K562 (cell line): Measurements from ENCODE around the gene SCN7A. TPM values are rescaled to one million over a fixed set of nuclear protein-coding genes. Genes with fewer than 3 reads are reported as not detected.

Experiments used
- ATAC-seq: fragments of 200-7000 bp; cut with Tn5 transposase; 3 replicates; pipeline ENCODE4 v1.9.1; 2020; ENCODE audit warnings: moderate library complexity
- BruUV-seq: library from RNA; stranded (reverse); fragments of 400-500 nt; replicated peaks from 2 replicates; lab custom pipeline; 2021; lab: Mats Ljungman, UMichigan
- CTCF ChIA-PET: fragments of 300-600 bp; formaldehyde crosslinking; extraction: SDS; loops from one replicate; lab custom pipeline; 2021; ENCODE audit warnings: low intra/inter-chr PET ratio; lab: Yijun Ruan, JAX
- POLR2A ChIA-PET: fragments of 300-600, 350-650 bp; sonication (Branson Sonifier 250); formaldehyde crosslinking; extraction: SDS; loops from one replicate; lab custom pipeline; 2021; ENCODE audit warnings: antibody characterized with exemption, inconsistent platforms; lab: Yijun Ruan, JAX
- DNase-seq, 4 experiments: peaks; one replicate each; pipeline versions ENCODE4 v3.0.0 to v3.0.0-alpha.2; 2011 to 2018; ENCODE audit warnings: low spot score in 3 of 4, mixed read lengths in 3 of 4; ENCODE audit errors: extremely low read depth in 1 of 4
- FAIRE-seq: peaks from 2 replicates; lab custom pipeline; 2011; peaks lifted over from hg19 to GRCh38; lab: Jason Lieb, UNC
- H2AFZ ChIP-seq: 2 replicates; pipeline ENCODE4 v1.6.0; 2011; ENCODE audit warnings: low read depth, low read length, control low read depth, inconsistent platforms
- H3K27ac ChIP-seq: fragments of 200-600 bp; 3 replicates; pipeline ENCODE4 v1.8.0; 2011; ENCODE audit warnings: low read depth, mild to moderate bottlenecking, control low read depth, inconsistent platforms, low read length, moderate library complexity, mixed read lengths; ENCODE audit errors: extremely low read depth
- H3K27me3 ChIP-seq, 2 experiments: fragments of 300-600 bp in 1 of 2; 2 replicates in 1 of 2; 3 replicates in 1 of 2; pipeline versions ENCODE4 v1.6.0 to v1.8.0; 2011; ENCODE audit warnings: inconsistent platforms in 2 of 2, low read length in 2 of 2, mild to moderate bottlenecking in 1 of 2, mixed read lengths in 1 of 2, moderate library complexity in 1 of 2; ENCODE audit not compliant: control insufficient read depth in 2 of 2, insufficient read depth in 2 of 2
- H3K36me3 ChIP-seq: fragments of 300-600 bp; 3 replicates; pipeline ENCODE4 v1.8.0; 2011; ENCODE audit warnings: mild to moderate bottlenecking, low read length, inconsistent platforms; ENCODE audit not compliant: control insufficient read depth, insufficient read depth
- H3K4me1 ChIP-seq, 2 experiments: fragments of 200-600 bp in 1 of 2; replicated peaks in 1 of 2; 2 replicates in 1 of 2; 3 replicates in 1 of 2; pipeline versions ENCODE4 v1.5.1 to v1.8.0; 2011; ENCODE audit warnings: inconsistent platforms in 2 of 2, low read length in 2 of 2, mild to moderate bottlenecking in 1 of 2, mixed read lengths in 1 of 2, moderate library complexity in 1 of 2; ENCODE audit not compliant: control insufficient read depth in 2 of 2, insufficient read depth in 2 of 2
- H3K4me2 ChIP-seq: 2 replicates; pipeline ENCODE4 v1.6.1; 2011; ENCODE audit warnings: low read length, control low read depth, inconsistent platforms, mixed read lengths; ENCODE audit not compliant: insufficient read depth
- H3K4me3 ChIP-seq: fragments of 200-600 bp; sonication (generic), shearing (Covaris generic); 2 replicates; pipeline ENCODE4 v1.5.1; 2016; ENCODE audit warnings: control low read depth, inconsistent platforms
- H3K79me2 ChIP-seq: fragments of 200-600 bp; 3 replicates; pipeline ENCODE4 v1.8.0; 2011; ENCODE audit warnings: low read length, inconsistent platforms; ENCODE audit not compliant: control insufficient read depth, insufficient read depth
- H3K9ac ChIP-seq, 2 experiments: 2 replicates each; pipeline versions ENCODE4 v1.6.0 to v1.6.1; 2011; ENCODE audit warnings: low read depth in 2 of 2, low read length in 2 of 2, control low read depth in 1 of 2, inconsistent platforms in 1 of 2, mild to moderate bottlenecking in 1 of 2, mixed read lengths in 1 of 2; ENCODE audit not compliant: insufficient read depth in 1 of 2
- H3K9me1 ChIP-seq: one replicate; pipeline ENCODE4 v1.6.0; 2011; ENCODE audit warnings: inconsistent platforms, mild to moderate bottlenecking, low read length, moderate library complexity; ENCODE audit not compliant: control insufficient read depth, insufficient read depth
- H3K9me3 ChIP-seq: replicated peaks from 2 replicates; pipeline ENCODE4 v1.5.1; 2011; ENCODE audit warnings: low read depth, low read length, inconsistent platforms; ENCODE audit not compliant: control insufficient read depth, insufficient read depth
- H4K20me1 ChIP-seq: replicated peaks from 2 replicates; pipeline ENCODE4 v1.6.1; 2011; ENCODE audit warnings: low read length, inconsistent platforms, mixed read lengths; ENCODE audit not compliant: control insufficient read depth, insufficient read depth
- PHB ChIP-seq: fragments of 250-450 bp; sonication (Bioruptor Pico); IDR thresholded peaks from 2 replicates; pipeline ENCODE4 v1.5.0; 2021
- PHF21A ChIP-seq: fragments of 450-650 bp; IDR thresholded peaks from 2 replicates; pipeline ENCODE4 v1.6.1; 2017; ENCODE audit warnings: low read depth, borderline replicate concordance
- WGBS: fragments of 100-300 bp; shearing (Covaris generic); methylation state at CpG from one replicate; pipeline ENCODE4 v1.1.6; 2016; ENCODE audit warnings: low coverage, mixed read lengths; ENCODE audit not compliant: insufficient coverage; ENCODE audit errors: missing lambda C conversion rate; 5-methylcytosine and 5-hydroxymethylcytosine counted together
- in situ Hi-C: fragments of 300-500 bp; cut with MboI; formaldehyde crosslinking; loops from 4 replicates; pipeline ENCODE4 v1.15.0; 2018; ENCODE audit warnings: inconsistent platforms, mixed read lengths
- intact Hi-C: fragments of 100-400 bp; cut with micrococcal nuclease; formaldehyde crosslinking; loops from 2 replicates; pipeline ENCODE4 v1.14.2; 2022
- polyA plus RNA-seq, 8 experiments: library from polyadenylated mRNA; depleted of rRNA in 4 of 8; stranded (reverse) in 5 of 8; unstranded in 3 of 8; fragments of >200 nt; fragmentation: Nextera tagmentation in 2 of 8; fragmentation: Illumina TruSeq in 1 of 8; extraction: Ambion mirVana in 2 of 8; extraction: Trizol in 1 of 8; gene quantifications; 2 replicates each; pipeline versions ENCODE4 v1.2.1 to v1.2.3, GENCODE V29; 2011 to 2014; ENCODE audit warnings: inconsistent platforms in 1 of 8, missing spikeins in 1 of 8
- total RNA-seq, 7 experiments: library from RNA; depleted of rRNA in 6 of 7; stranded (reverse); fragments of >200 nt in 6 of 7; fragmentation: Illumina TruSeq in 2 of 7; extraction: Trizol in 2 of 7; gene quantifications; 2 replicates each; pipeline versions ENCODE4 v1.2.1 to v1.2.3, GENCODE V29; 2011 to 2021; ENCODE audit warnings: low replicate concordance in 1 of 7

Gene SCN7A
- total and polyA plus RNA-seq, 9 of the 15 experiments (the other 6 are each of a cell fraction or from before 2014, with no cell fraction given) = under 0.01 to 0.05 (median 0.03) TPM; not detected in 3

DNA sequence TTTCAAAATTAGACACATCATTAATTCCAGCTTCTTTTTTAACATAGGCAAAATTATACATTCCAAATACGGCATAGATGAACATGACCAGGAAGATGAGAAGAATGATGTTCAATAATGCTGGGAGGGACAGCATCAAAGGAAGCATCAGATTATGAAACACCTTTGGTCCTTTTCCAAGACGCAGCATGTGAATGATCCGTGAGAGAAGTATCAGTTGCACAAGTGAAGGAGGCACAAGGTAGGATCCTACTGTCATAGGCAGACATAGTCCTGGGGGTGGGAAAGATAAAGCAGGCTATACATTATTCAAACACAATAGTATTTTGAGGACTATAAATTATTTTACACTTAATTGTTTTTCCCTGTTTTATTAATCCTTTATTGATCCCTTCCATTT is 87.7 kb downstream of the SCN7A start:
- Histone ChIP-seq H3K36me3 (no peaks in the 10 kb centered on the region), H3K9ac (no peak overlapping the region), H3K79me2 (no peaks in the 10 kb centered on the region), H3K9me1 (no peaks in the 10 kb centered on the region)
- BruUV-seq = no TSS peak
- intact Hi-C loops = no loop called here
- FAIRE-seq = no peak
- WGBS = 28% methylated on average over 3 of the region's 3 CpGs
- in situ Hi-C loops = loop anchor here (25.0 kb wide), 1 partner anchor 469 kb away; no protein-coding TSS in a partner anchor
- no peak for TF ChIP-seq PHF21A
- TF ChIP-seq, all 486 proteins: peak for 0
- no peaks in the 10 kb centered on the region for H3K27me3 ChIP-seq
- no peak for DNase-seq
- no peak overlapping the region for H3K27ac ChIP-seq
- H3K4me2 ChIP-seq = no peak overlapping the region
- no peak overlapping the region for H3K4me3 ChIP-seq
- no peaks in the 10 kb centered on the region for H4K20me1 ChIP-seq
- ATAC-seq = no peak
- no peak overlapping the region for H2AFZ ChIP-seq
- CTCF ChIA-PET = no interaction called here
- peaks cover 0 to 2% of the 10 kb centered on the region in 2 experiments; a peak in 3 of 5 replicates for H3K4me1 ChIP-seq
- no peaks in the 10 kb centered on the region for H3K9me3 ChIP-seq
- POLR2A ChIA-PET = interaction anchor here (0.6 kb wide), 1 partner anchor 268 kb away, joined by 3 read pairs; no protein-coding TSS in a partner anchor

DNA sequence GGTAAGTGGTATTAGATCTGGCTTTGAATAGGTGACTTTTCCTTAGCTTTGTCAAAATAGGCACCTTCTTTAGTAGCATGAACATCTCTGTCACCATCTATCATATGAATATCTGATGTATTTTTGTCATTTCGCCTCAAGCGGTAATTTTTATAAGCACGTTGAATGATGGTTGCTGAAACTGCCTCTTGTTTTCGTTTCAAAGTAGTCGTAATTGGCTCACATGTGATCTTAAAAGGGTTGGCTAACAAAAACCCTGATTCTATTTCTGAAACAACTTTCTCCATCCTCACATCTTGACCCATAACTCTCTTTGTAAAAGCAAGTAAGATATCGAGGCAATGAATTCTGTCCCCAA is 88.5 kb downstream of the SCN7A start:
- no peak for TF ChIP-seq PHB
- H3K36me3 ChIP-seq = no peaks in the 10 kb centered on the region
- ChIA-PET CTCF (no interaction called here), POLR2A (interaction anchor here (0.8 kb wide), 1 partner anchor 10 kb away, joined by 3 read pairs; no protein-coding TSS in a partner anchor)
- no peak for DNase-seq
- intact Hi-C loops (no loop called here), in situ Hi-C loops (loop anchor here (25.0 kb wide), 1 partner anchor 468 kb away; no protein-coding TSS in a partner anchor)
- no peaks in the 10 kb centered on the region for H3K79me2 ChIP-seq
- H3K9me3 ChIP-seq = no peaks in the 10 kb centered on the region
- H3K4me1 ChIP-seq = no peaks in the 10 kb centered on the region; a peak in 1 of 5 replicates
- no peak for FAIRE-seq
- no peaks in the 10 kb centered on the region for H3K9me1 ChIP-seq
- no peaks in the 10 kb centered on the region for H3K27me3 ChIP-seq
- H4K20me1 ChIP-seq = no peaks in the 10 kb centered on the region
- no peak overlapping the region for H3K4me2 ChIP-seq
- BruUV-seq = no TSS peak
- ATAC-seq = no peak
- no peak overlapping the region for H3K9ac ChIP-seq
- H2AFZ ChIP-seq = no peak overlapping the region
- H3K4me3 ChIP-seq = no peak overlapping the region
- no peak overlapping the region for H3K27ac ChIP-seq
- WGBS = 24% methylated on average over 6 of the region's 6 CpGs
